Mesodermal cell (in vitro differentiated cells): Measurements from ENCODE around the gene SIRPA.

ENCODE experiments used
- H3K27ac ChIP-seq: 2 replicates; pipeline ENCODE4 v1.7.0; 2013; ENCODE audit warnings: mild to moderate bottlenecking, low read depth, low read length, moderate library complexity; ENCODE audit not compliant: severe bottlenecking
- H3K36me3 ChIP-seq: 2 replicates; pipeline ENCODE4 v1.7.1; 2013; ENCODE audit warnings: mild to moderate bottlenecking, low read length, moderate library complexity; ENCODE audit not compliant: control insufficient read depth, insufficient read depth
- H3K4me1 ChIP-seq: one replicate; pipeline ENCODE4 v1.7.1; 2013; ENCODE audit warnings: mild to moderate bottlenecking, low read length; ENCODE audit not compliant: insufficient read depth, control insufficient read depth, poor library complexity, severe bottlenecking
- H3K4me3 ChIP-seq: 2 replicates; pipeline ENCODE4 v1.7.0; 2013; ENCODE audit warnings: low read length, control low read depth, mild to moderate bottlenecking; ENCODE audit not compliant: insufficient read depth, poor library complexity, severe bottlenecking; ENCODE audit errors: extremely low read depth
- H3K9me3 ChIP-seq: 2 replicates; pipeline ENCODE4 v1.7.1; 2013; ENCODE audit warnings: mild to moderate bottlenecking, low read length, moderate library complexity; ENCODE audit not compliant: control insufficient read depth
- WGBS, 2 experiments: methylation state at CpG; one replicate each; pipeline ENCODE4 v1.1.5; 2013; ENCODE audit warnings: missing lambda C conversion rate in 2 of 2; ENCODE audit not compliant: insufficient coverage in 2 of 2; 5-methylcytosine and 5-hydroxymethylcytosine counted together

The SIRPA gene

GRCh38 chr20:1868856-1869255 is 26.4 kb upstream of the SIRPA start:
- Histone ChIP-seq H3K36me3 (no peaks in the 10 kb centered on the region), H3K27ac (no peak overlapping the region), H3K9me3 (no peaks in the 10 kb centered on the region), H3K4me1 (no peaks in the 10 kb centered on the region), H3K4me3 (no peak overlapping the region)
- 85 to 98% methylated on average over 3 of the region's 3 CpGs for WGBS, 2 experiments

- H3K4me3 ChIP-seq, result no peak overlapping the region
- H3K36me3 ChIP-seq, result no peaks in the 10 kb centered on the region
- H3K4me1 ChIP-seq, result no peaks in the 10 kb centered on the region
- no peaks in the 10 kb centered on the region for H3K9me3 ChIP-seq
- H3K27ac ChIP-seq, result no peak overlapping the region
- 86 to 100% methylated on average over 1 of the region's 4 CpGs for WGBS, 2 experiments
Observed at GRCh38 chr20:1870323-1870722, 24.9 kb upstream of the SIRPA start.

DNA sequence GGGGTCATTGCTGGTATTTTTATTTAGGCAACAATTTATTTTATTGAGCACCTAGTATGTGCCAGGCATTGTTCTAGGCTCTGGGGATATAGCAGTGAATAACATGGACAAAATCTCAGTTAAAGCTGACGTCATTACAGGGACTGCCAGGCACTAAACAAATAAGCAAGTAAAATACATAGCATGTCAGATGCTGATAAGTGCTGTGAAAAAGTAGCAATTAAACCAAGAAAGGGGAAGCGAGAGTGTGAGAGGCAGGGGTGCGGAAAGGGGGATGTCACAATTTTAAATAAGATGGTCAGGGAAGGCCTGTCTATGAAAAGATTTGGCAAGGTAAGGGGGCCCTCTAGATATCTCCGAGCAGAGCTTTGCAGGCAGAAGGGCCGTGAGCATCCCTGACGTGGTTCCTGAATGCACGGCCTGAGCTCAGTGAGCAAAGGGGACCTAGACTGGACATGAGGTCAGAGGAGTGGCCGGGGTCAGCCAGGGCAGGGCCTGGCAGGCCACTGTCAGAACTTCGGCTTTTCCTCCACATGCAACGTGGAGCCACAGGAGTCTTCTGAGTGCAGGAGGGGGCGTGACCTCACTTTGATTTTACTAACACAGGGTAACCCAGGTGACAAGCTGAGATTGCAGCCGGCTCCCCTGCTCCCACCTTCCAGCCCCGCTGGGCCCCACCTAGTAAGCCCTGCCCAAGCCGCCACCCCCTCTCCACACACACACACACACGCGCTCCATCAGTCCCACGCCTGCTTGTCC is 24.2 kb upstream of the SIRPA start:
- Histone ChIP-seq H3K4me3 (no peak overlapping the region), H3K4me1 (no peaks in the 10 kb centered on the region), H3K27ac (no peak overlapping the region), H3K36me3 (no peaks in the 10 kb centered on the region), H3K9me3 (no peaks in the 10 kb centered on the region)
- 82 to 83% methylated on average over 13 to 14 of the region's 17 CpGs for WGBS, 2 experiments

DNA sequence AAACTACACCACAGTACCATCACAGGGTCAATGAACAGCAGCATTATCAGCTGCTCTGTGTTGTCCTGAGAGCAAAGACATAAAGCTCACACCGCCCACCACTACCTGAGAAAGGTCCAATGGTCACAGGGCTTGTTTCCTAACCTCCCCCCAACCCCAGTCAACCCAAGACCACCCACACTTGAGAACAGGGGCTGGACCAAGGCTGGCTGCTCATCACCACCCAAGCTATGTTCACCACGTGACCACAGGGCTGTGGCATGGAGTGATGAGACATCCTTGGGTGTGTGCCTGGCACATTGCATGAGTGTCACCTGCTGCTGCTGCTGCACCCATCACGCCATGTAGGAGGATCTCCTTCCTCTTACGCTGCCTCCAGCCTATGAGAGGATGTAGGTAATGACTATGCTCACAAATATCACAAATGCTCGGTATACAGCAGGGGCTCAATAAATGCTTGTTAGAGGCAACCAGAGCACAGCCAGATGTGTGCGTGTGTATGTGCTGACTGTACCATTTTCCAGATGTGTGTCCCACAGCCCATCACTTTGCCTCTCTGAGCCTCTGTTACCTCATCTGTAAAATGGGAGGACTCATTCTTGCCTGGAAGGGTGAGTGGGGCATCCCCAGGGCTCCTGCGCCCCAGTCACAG is 23.3 kb upstream of the SIRPA start:
- WGBS, 2 experiments, result 91 to 98% methylated on average over 5 to 6 of the region's 7 CpGs
- H3K36me3 ChIP-seq, result no peaks in the 10 kb centered on the region

GRCh38 chr20:1872459-1873097 is 22.6 kb upstream of the SIRPA start:
- Histone ChIP-seq H3K36me3 (no peaks in the 10 kb centered on the region), H3K4me1 (no peaks in the 10 kb centered on the region), H3K27ac (no peak overlapping the region), H3K4me3 (no peak overlapping the region), H3K9me3 (no peaks in the 10 kb centered on the region)
- 100% methylated on average over 1 of the region's 3 CpGs for WGBS, 2 experiments

More for the DNA sequence above, 23.3 kb upstream of the SIRPA start:
- Histone ChIP-seq H3K27ac (no peak overlapping the region), H3K9me3 (no peaks in the 10 kb centered on the region), H3K4me1 (no peaks in the 10 kb centered on the region), H3K4me3 (no peak overlapping the region)

- H3K4me1 ChIP-seq, result no peaks in the 10 kb centered on the region
- 89 to 92% methylated on average over 16 to 19 of the region's 19 CpGs for WGBS, 2 experiments
Observed at GRCh38 chr20:1874450-1875182, 20.6 kb upstream of the SIRPA start.

DNA sequence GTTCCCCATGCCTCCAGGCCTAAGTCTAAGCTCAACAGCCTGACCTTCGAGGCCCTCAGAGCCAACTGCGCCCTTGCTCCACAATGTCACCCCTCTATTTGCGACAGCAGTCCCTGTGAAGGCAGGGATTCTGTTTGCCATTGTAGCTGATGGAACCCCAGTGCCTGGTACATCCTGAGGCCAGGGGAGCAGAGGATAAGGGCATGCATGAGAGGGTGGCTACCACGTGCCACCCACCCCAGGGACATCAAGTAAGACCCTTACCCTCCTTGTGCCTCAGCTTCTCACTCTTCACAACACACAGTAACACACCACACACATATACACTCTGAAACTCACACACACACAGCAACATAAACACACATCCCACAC is 20.0 kb upstream of the SIRPA start:
- H3K27ac ChIP-seq, result no peak overlapping the region
- H3K4me1 ChIP-seq, result no peaks in the 10 kb centered on the region
- H3K4me3 ChIP-seq, result no peak overlapping the region
- H3K36me3 ChIP-seq, result no peaks in the 10 kb centered on the region
- 92 to 100% methylated on average over 2 to 4 of the region's 4 CpGs for WGBS, 2 experiments
- no peaks in the 10 kb centered on the region for H3K9me3 ChIP-seq

More at GRCh38 chr20:1874450-1875182, 20.6 kb upstream of the SIRPA start:
- Histone ChIP-seq H3K9me3 (no peaks in the 10 kb centered on the region), H3K27ac (no peak overlapping the region), H3K36me3 (no peaks in the 10 kb centered on the region), H3K4me3 (no peak overlapping the region)

- H3K4me3 ChIP-seq, result no peak overlapping the region
- no peaks in the 10 kb centered on the region for H3K4me1 ChIP-seq
- WGBS, 2 experiments, result 53 to 63% methylated on average over 5 to 7 of the region's 7 CpGs
- H3K27ac ChIP-seq, result no peak overlapping the region
- no peaks in the 10 kb centered on the region for H3K9me3 ChIP-seq
- no peaks in the 10 kb centered on the region for H3K36me3 ChIP-seq
Observed at GRCh38 chr20:1875762-1876161, 19.4 kb upstream of the SIRPA start.

DNA sequence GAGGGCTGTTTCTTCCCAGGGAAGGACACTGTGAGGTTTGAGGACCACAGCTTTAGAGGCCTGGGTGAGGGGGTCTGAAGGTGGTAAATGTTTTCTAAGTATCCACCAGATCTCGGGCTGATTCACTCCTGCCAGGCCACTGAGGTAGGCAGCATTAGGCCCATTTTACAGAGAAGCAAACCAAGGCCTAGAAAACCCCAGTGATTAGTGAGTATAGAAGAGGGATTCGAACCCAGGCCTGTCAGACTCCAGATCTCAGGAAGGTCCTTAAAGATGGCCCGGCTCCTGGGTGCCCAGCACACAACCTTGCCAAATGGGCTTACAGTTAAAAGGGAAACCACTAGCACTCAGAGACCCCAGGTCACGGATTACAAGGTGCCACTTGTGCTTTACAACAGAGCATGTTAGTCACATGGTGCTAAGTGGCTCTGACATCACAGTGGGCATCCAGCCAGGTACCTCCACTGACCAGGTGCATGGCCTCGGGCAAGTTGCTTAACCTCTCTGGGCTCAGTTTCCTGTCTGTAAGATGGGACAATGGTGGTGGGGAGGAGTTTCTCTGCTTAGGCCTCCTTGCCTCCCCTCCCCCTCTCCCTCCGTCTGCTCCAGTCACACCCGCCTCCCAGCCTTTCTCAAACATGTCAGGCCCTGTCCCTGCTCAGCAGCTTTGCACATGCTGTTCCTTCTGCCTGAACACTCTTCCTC is 18.8 kb upstream of the SIRPA start:
- Histone ChIP-seq H3K4me3 (no peak overlapping the region), H3K27ac (no peak overlapping the region), H3K36me3 (no peaks in the 10 kb centered on the region), H3K9me3 (no peaks in the 10 kb centered on the region), H3K4me1 (no peaks in the 10 kb centered on the region)
- 93 to 94% methylated on average over 5 to 6 of the region's 7 CpGs for WGBS, 2 experiments

- H3K36me3 ChIP-seq, result no peaks in the 10 kb centered on the region
- 59 to 87% methylated on average over 3 to 4 of the region's 11 CpGs for WGBS, 2 experiments
Observed at GRCh38 chr20:1876975-1877608, 18.1 kb upstream of the SIRPA start.

More at GRCh38 chr20:1876975-1877608, 18.1 kb upstream of the SIRPA start:
- Histone ChIP-seq H3K9me3 (no peaks in the 10 kb centered on the region), H3K27ac (no peak overlapping the region), H3K4me3 (no peak overlapping the region), H3K4me1 (no peaks in the 10 kb centered on the region)
